ENCODE measurements around the gene TBCK.

- TF ChIP-seq CTCF (IDR thresholded peaks at IDR 0.05) (no peak), EZH2 (IDR thresholded peaks at IDR 0.05; ENCODE audit: borderline replicate concordance, insufficient read depth, low read depth, low read length, poor library complexity, severe bottlenecking) (no peak)
Measured at GRCh38 chr4:106142616-106143127, 173.3 kb downstream of the TBCK start.

Data from B cell (primary cell).